ENCODE data around the gene STOML1. TPM values are rescaled to one million over a fixed set of nuclear protein-coding genes. Genes with fewer than 3 reads are reported as not detected.

The STOML1 gene
- total RNA-seq, 2 experiments from 2014 or later, result 8.7 to 9.5 TPM

GRCh38 chr15:73990250-73991005 lies 1.7 kb downstream of the STOML1 start:
- no peak for DNase-seq
- CTCF ChIA-PET, result interaction anchor here (1.1 kb wide), 1 partner anchor 17 kb away, joined by 3 read pairs; no protein-coding TSS in a partner anchor
- Mint-ChIP-seq H3K9me3 (no peaks in the 10 kb centered on the region), H3K36me3 (ENCODE audit: low read depth) (peaks cover 6% of the 10 kb centered on the region), H3K4me1 (ENCODE audit: low read depth) (peaks cover 43% of the 10 kb centered on the region), H3K4me3 (peak overlapping the region; percentile 95), H3K27ac (no peak overlapping the region), H3K27me3 (ENCODE audit: low read depth) (no peaks in the 10 kb centered on the region)
- intact Hi-C loops (cut with micrococcal nuclease), result loop anchor here (5.0 to 10.0 kb wide), 5 partner anchors 392 to 1766 kb away; partner anchors contain the start of gene SIN3A

GRCh38 chr15:73989001-73989798 lies 2.9 kb downstream of the STOML1 start:
- Mint-ChIP-seq H3K4me1 (ENCODE audit: low read depth) (peaks cover 50% of the 10 kb centered on the region), H3K9me3 (no peaks in the 10 kb centered on the region), H3K36me3 (ENCODE audit: low read depth) (peaks cover 3% of the 10 kb centered on the region), H3K27me3 (ENCODE audit: low read depth) (no peaks in the 10 kb centered on the region), H3K27ac (peak overlapping the region; percentile 59), H3K4me3 (no peak overlapping the region)
- no peak for DNase-seq
- intact Hi-C loops (cut with micrococcal nuclease), result no loop called here
- CTCF ChIA-PET, result interaction anchor here (0.7 kb wide), 1 partner anchor 16 kb away, joined by 3 read pairs; no protein-coding TSS in a partner anchor

- CTCF ChIA-PET, result interaction anchor here (0.7 kb wide), 1 partner anchor 15 kb away, joined by 3 read pairs; no protein-coding TSS in a partner anchor
Observed at GRCh38 chr15:73988445-73988969, 3.6 kb downstream of the STOML1 start.

GRCh38 chr15:73987681-73988444 lies 4.2 kb downstream of the STOML1 start:
- intact Hi-C loops (cut with micrococcal nuclease), result no loop called here
- Mint-ChIP-seq H3K27ac (peak overlapping the region; percentile 46), H3K36me3 (ENCODE audit: low read depth) (peaks cover 6% of the 10 kb centered on the region), H3K9me3 (no peaks in the 10 kb centered on the region), H3K4me3 (no peak overlapping the region), H3K27me3 (ENCODE audit: low read depth) (no peaks in the 10 kb centered on the region), H3K4me1 (ENCODE audit: low read depth) (peaks cover 43% of the 10 kb centered on the region)
- peak; percentile 51 for DNase-seq
- CTCF ChIA-PET, result no interaction called here

More at GRCh38 chr15:73988445-73988969, 3.6 kb downstream of the STOML1 start:
- Mint-ChIP-seq H3K9me3 (no peaks in the 10 kb centered on the region), H3K27me3 (ENCODE audit: low read depth) (no peaks in the 10 kb centered on the region), H3K27ac (no peak overlapping the region), H3K4me3 (no peak overlapping the region), H3K4me1 (ENCODE audit: low read depth) (peaks cover 47% of the 10 kb centered on the region), H3K36me3 (ENCODE audit: low read depth) (peaks cover 6% of the 10 kb centered on the region)
- DNase-seq, result no peak
- intact Hi-C loops (cut with micrococcal nuclease), result no loop called here

- peak overlapping the region; percentile 46 for H3K27ac Mint-ChIP-seq
- no peaks in the 10 kb centered on the region for H3K27me3 Mint-ChIP-seq (ENCODE audit: low read depth)
- no peaks in the 10 kb centered on the region for H3K9me3 Mint-ChIP-seq
- no peak for DNase-seq
- H3K4me1 Mint-ChIP-seq (ENCODE audit: low read depth), result peaks cover 43% of the 10 kb centered on the region
- no peak overlapping the region for H3K4me3 Mint-ChIP-seq
- H3K36me3 Mint-ChIP-seq (ENCODE audit: low read depth), result peaks cover 6% of the 10 kb centered on the region
- intact Hi-C loops (cut with micrococcal nuclease), result no loop called here
- CTCF ChIA-PET, result no interaction called here
Observed at GRCh38 chr15:73987250-73987649, 4.8 kb downstream of the STOML1 start.

GRCh38 chr15:73986776-73987056 lies 5.4 kb downstream of the STOML1 start:
- Mint-ChIP-seq H3K36me3 (ENCODE audit: low read depth) (peaks cover 6% of the 10 kb centered on the region), H3K4me3 (no peak overlapping the region), H3K27me3 (ENCODE audit: low read depth) (no peaks in the 10 kb centered on the region), H3K9me3 (no peaks in the 10 kb centered on the region), H3K27ac (no peak overlapping the region), H3K4me1 (ENCODE audit: low read depth) (peaks cover 49% of the 10 kb centered on the region)
- no peak for DNase-seq
- intact Hi-C loops (cut with micrococcal nuclease), result no loop called here
- CTCF ChIA-PET, result no interaction called here

GRCh38 chr15:73986055-73986775 lies 5.9 kb downstream of the STOML1 start:
- intact Hi-C loops (cut with micrococcal nuclease), result no loop called here
- Mint-ChIP-seq H3K36me3 (ENCODE audit: low read depth) (peaks cover 6% of the 10 kb centered on the region), H3K27me3 (ENCODE audit: low read depth) (no peaks in the 10 kb centered on the region), H3K27ac (no peak overlapping the region), H3K9me3 (no peaks in the 10 kb centered on the region), H3K4me1 (ENCODE audit: low read depth) (peaks cover 51% of the 10 kb centered on the region), H3K4me3 (no peak overlapping the region)
- CTCF ChIA-PET, result no interaction called here
- no peak for DNase-seq

GRCh38 chr15:73985101-73985873 lies 6.8 kb downstream of the STOML1 start:
- H3K36me3 Mint-ChIP-seq (ENCODE audit: low read depth), result peaks cover 6% of the 10 kb centered on the region
- CTCF ChIA-PET, result interaction anchor here (1.2 kb wide), 1 partner anchor 12 kb away, joined by 3 read pairs; no protein-coding TSS in a partner anchor
- H3K27me3 Mint-ChIP-seq (ENCODE audit: low read depth), result no peaks in the 10 kb centered on the region
- intact Hi-C loops (cut with micrococcal nuclease), result no loop called here
- DNase-seq, result no peak
- H3K27ac Mint-ChIP-seq, result peak overlapping the region; percentile 39
- H3K4me1 Mint-ChIP-seq (ENCODE audit: low read depth), result peaks cover 51% of the 10 kb centered on the region
- no peak overlapping the region for H3K4me3 Mint-ChIP-seq
- no peaks in the 10 kb centered on the region for H3K9me3 Mint-ChIP-seq

GRCh38 chr15:73984208-73984979 lies 7.7 kb downstream of the STOML1 start:
- no peaks in the 10 kb centered on the region for H3K9me3 Mint-ChIP-seq
- H3K36me3 Mint-ChIP-seq (ENCODE audit: low read depth), result peaks cover 6% of the 10 kb centered on the region
- no peaks in the 10 kb centered on the region for H3K27me3 Mint-ChIP-seq (ENCODE audit: low read depth)
- H3K27ac Mint-ChIP-seq, result peak overlapping the region; percentile 77
- intact Hi-C loops (cut with micrococcal nuclease), result no loop called here
- no peak for DNase-seq
- no peak overlapping the region for H3K4me3 Mint-ChIP-seq
- H3K4me1 Mint-ChIP-seq (ENCODE audit: low read depth), result peaks cover 51% of the 10 kb centered on the region
- CTCF ChIA-PET, result interaction anchor here (1.2 kb wide), 1 partner anchor 11 kb away, joined by 3 read pairs; no protein-coding TSS in a partner anchor

GRCh38 chr15:73983773-73984172 lies 8.3 kb downstream of the STOML1 start:
- peak overlapping the region; percentile 77 for H3K27ac Mint-ChIP-seq
- no peak overlapping the region for H3K4me3 Mint-ChIP-seq
- CTCF ChIA-PET, result interaction anchor here (0.5 to 1.3 kb wide), 4 partner anchors 9 to 65 kb away, joined by 3 to 6 read pairs (median 3); no protein-coding TSS in a partner anchor
- no peaks in the 10 kb centered on the region for H3K27me3 Mint-ChIP-seq (ENCODE audit: low read depth)
- H3K36me3 Mint-ChIP-seq (ENCODE audit: low read depth), result peaks cover 6% of the 10 kb centered on the region
- H3K9me3 Mint-ChIP-seq, result no peaks in the 10 kb centered on the region
- H3K4me1 Mint-ChIP-seq (ENCODE audit: low read depth), result peaks cover 53% of the 10 kb centered on the region
- DNase-seq, result no peak
- intact Hi-C loops (cut with micrococcal nuclease), result no loop called here

All from activated naive CD4-positive, alpha-beta T cell treated with anti-CD3 and anti-CD28 coated beads for 36 hours (primary cell).